CD4-positive, alpha-beta T cell treated with Interleukin-4 for 4 hours (primary cell): ENCODE results near the gene COMT.

Experiments used
- DNase-seq: peaks from one replicate; pipeline ENCODE4 v3.0.0-alpha.2; 2020

COMT gene

DNA sequence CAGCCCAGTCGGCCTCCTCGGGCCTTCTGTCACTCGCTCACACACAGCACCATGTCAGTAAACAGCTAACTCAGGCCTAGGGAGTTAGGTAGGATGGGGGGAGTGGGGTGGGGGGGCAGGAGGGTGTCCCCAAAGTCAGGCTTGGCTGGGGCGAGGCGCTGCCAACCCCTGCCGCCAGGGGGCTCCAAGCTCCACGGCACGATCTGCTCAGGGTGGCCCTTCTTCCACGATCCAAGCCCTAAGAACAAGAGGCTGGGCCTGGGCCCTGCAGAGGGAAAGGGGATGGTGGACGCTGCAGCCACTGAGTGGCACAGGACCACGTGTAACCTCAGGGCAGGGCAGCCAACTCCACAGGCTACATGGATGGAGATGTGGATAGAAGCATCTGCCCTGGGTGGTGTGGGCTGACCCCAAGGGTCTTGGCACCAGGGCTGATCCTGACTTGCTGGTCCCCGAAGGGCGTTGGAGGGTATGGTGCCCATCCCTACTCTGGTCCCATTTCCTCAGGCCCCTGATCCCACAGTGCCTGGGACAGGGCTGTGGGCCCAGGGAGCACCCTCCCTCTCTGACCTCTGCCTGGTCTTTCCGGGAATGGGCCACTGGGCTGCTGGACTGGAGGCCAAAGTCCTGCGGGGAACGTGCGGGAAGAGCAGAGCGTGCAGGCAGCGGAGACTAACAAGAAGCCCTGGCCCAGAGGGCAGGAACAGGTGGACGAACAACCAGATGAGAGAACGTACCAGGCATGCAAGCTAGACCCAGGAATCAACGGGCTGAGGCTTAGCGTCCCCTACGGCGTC, 29.1 kb downstream of the COMT start:
- DNase-seq: peak; percentile 66

- DNase-seq: no peak
Measured at GRCh38 chr22:19971276-19972124, 29.9 kb downstream of the COMT start.

DNA sequence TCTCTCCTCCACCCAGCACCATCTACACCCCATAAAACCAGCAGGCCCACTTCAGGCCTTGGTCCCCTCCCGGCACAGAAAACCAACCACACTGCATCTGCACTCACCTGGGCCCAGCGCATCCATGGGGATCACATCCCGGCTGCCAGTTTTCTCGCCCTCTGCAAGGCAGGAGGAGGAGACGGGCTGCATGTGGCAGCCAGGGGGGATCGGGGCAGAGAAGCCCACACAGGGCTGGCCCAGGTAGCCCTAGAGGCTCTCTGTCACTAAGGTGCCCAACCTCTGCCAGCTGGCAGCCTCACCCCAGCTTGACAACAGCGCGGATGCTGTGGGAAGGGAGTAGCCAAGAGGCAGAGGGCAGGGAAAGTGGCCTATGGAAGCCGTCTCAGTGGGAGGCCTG, 30.7 kb downstream of the COMT start:
- DNase-seq: no peak

- no peak for DNase-seq
Measured at GRCh38 chr22:19972652-19973550, 31.3 kb downstream of the COMT start.

- DNase-seq: no peak
Measured at GRCh38 chr22:19973551-19974267, 32.1 kb downstream of the COMT start.

DNA sequence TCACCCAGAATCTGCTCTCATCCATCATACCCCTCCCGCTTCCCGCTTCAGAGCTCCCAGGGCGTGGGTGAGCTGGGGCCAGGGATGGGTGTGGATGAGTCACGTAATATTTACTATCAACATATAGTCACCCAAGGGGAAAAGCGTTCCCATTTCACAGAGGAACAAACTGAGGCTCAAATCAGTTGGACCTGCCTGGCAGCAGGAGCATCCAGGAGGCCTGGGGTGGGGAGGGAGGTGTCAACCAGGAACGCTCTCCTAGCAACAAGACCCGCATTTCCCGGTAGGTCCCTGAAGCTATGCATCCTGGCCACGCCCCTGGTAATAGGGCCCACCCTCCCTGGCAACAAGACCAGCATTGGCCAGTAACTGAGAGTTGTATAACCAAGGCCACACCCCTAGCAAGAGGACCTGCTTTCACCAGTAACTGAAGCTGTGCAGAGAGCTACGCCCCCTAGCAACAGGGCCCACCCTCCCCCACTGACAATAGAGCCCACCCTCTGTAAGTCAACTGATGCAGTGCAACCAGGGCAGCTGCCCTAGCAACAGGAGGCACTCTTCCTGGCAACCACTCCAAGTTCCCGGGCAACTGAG, 32.8 kb downstream of the COMT start:
- DNase-seq: peak; percentile 14

- no peak for DNase-seq
Measured at GRCh38 chr22:19974935-19975706, 33.5 kb downstream of the COMT start.

DNA sequence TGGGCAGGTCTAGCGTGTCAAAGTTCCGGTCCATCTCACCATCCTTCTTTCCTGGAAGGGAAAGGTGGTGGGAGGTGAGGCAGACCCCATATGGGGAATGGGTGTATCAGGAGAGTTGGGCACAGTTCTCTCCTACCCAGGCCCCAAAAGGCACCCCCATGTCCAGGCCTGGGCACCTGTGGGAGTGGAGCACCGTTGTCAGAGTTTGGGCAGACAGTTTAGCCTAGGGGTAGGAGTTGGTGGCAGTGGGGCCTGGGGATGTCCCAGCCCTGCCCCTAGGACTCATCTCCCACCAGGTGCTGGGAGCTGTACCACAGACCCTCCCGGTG, 34.1 kb downstream of the COMT start:
- no peak for DNase-seq

DNA sequence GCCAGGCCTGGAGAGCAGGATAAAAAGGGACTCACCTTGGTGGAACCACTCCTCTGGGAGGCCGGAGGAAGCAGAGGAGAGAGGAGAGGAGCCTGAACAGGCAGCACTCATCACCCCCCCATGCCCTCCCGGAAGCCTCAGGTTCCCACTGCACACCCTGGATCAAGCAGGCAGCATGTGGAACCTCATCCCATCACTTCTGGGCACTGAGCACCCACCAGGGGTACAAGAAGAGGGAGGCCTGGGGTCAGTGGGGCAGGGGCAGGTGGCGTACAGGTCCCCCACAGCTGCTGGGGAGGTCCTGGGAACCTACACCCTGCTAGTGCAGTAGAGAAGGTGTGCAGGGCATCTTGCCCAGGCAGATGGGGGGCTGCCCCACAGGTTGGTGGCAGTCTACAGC, 35.1 kb downstream of the COMT start:
- DNase-seq: no peak

- no peak for DNase-seq
Measured at GRCh38 chr22:19977296-19978243, 36.0 kb downstream of the COMT start.

DNA sequence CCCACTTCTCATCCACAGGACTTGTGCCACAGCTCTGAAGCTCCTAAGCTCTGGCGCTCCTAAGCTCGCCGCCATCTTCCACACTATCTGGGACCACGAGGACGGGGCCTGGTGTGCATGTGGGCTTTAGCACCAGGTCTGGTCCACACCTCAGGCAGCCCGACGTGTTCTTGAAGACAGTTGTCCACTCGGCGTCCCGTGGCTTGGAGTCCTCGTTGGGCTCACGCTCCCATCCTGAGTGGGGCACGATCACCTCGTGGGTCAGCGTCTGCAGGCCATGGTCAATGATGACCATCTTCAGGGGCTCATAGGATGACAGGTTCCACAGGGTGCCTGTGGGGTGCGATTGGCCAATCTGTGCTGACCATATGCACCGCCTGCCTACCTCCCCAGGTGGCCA, 37.2 kb downstream of the COMT start:
- DNase-seq: no peak

DNA sequence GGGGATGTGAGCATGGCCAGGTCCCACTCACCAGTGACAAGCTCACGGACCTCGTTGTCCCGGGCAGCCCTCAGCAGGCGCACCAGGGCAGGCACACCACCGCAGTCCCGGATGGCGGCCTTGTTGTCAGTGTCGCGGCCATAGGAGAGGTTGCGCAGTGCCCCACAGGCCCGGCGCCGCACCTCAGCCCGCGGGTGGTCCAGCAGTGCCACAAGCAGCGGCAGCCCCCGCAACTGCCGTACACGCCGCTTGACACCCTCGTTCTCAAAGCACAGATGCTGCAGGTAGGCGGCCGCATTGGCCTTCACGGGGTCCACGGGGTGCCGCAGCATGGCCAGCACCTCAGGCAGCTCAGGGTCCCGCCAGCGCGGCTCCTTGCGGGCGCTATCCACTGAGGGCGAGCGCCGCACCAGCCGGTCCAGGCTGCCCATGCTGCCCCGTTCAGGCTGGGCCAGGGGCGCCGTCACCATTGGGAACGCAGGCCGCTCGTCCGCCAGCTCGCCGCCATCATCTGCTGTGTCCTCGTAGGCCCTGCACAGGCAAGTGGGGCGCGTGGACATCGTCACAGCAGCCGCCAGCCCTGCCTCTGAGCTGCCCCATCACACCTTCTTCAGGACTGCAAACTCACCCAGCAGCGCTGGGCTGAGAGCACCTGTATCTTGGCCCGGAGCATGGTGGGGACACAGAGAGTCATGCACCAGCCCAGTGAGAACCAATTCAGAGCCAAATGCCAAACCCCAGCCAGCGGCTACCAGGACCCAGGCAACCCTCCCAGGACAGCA, 38.3 kb downstream of the COMT start:
- no peak for DNase-seq

DNA sequence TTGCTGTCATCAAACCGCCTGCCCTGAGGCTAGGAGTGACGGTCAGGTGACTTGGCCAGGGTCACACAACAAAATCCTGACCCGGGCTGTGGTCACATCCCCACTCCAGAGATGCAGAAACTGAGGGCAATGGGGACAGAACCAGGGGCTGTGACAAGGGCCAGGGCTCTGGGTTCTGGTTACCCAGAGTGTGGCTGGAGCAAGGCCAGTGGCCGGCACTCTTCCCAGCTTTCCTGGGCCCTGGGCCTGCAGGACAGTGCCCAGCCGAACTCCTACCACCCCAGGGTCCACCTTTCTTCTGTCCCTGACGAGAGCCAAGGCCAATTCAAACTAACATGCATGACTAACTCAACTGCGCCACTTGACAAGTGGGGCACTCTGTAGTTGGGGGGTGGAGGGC, 39.2 kb downstream of the COMT start:
- DNase-seq: no peak

DNA sequence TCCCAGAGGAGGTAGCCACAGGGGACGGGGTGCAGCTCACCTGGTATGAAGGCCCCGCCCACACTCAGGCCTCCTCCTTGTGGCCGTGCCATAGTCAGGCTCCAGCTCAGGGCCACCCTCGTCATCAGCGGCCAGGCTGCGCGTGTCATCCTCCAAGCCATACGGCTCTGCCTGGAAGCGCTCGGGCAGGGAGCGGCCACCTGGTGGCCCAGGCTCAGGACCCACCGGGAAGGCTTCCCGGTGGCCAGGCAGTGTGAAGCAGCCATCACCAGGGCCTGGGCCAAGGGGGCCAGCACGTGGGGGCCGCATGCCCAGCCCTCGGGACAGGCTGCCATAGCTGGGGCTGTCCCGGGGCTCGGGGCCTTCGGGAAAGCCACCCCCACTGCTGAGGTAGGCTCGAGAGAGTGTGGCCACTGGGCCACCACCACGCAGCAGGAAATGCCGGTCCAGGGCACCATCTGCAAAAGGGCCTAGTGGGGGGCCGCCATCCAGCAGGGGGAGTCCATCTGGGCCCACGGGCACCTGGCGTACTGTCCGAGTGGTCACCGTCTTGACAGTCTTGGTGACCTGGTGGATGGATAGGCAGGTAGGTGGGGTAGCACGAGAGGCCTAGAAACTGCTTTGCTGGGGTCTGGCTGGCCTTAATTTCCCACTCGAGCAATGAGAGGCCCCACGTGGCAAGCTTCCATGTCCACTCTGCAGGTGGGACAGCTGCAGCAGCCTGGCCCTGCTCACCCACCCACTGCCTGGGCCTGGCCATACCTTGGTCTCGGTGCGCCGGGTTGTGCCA, 39.8 kb downstream of the COMT start:
- DNase-seq: no peak

DNA sequence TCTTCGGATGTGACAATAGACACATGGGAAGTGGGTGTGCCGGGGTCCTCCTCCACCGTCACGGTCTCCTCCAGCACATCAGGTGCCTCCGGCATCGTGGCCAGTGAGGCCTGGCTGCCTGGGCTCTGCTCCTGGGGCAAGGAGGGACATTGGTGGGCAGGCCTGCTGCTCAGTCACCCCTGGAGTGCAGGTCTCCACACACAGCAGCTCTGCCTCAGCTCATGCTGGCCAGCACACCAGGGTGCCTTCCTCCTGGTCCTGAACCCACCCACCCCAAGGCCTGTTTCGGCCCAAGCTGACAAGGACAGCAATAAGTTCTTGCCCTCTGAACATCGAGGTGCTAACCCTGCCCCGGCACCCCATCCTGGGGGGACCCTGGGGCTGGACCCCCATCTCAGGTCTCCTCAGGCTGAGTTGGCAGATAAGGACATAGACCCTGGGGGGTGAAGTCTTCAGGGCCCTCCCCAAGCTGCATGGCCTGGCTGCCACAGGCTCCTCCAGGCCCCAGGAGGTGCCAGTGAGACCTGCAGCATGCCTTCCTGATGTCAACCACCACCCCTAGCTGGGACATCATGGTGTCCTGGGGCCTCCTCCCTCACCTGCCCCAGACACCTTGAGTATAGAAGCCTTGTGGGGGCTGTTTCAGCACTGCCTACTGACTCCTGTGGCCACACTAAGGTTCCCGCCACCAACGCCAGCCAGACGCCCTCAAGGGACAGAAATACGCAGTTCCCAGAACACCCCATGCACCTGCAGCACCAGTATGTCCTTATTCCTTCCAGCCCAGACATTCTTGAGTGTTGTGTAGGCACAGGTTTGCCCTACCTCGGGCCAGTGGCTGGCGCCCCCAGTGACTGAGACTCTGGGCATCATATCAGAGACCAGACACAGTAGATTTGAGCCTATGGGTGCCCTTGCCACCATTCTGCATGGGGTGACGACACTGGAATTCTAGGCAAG, 40.7 kb downstream of the COMT start:
- DNase-seq: no peak

DNA sequence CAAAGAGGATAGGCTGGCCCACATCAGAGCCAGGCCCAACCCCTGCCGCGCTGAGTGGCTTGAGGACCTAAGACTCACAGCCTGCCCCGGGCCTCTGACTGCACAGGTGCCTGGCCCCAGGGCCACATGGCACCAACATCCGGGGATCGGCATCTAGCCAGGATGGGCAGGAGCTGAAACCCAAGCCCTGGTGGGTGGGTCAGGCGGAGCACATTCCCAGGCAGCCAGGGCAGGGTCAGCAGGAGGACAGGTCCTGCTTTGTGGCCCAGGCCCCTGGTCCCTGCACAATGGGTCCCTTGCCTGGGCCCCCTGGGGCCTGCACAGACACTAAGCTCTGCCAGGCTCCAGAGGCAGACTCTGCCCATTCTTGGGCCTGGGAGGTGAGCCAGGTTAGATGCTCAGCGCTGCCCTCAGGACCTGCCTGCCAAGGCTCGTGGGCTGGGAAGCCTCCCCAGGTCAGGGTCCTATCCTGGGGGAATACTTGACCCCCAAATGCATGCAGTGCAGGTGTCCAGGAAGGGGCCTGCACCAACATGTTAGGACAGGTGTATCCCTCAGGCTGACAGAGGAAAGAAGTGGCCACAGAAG, 41.5 kb downstream of the COMT start:
- no peak for DNase-seq

- DNase-seq: no peak
Measured at GRCh38 chr22:19983741-19984140, 42.2 kb downstream of the COMT start.
